Activated effector memory CD4-positive, alpha-beta T cell treated with anti-CD3 and anti-CD28 coated beads, Interleukin-2, amount 50 U/mL, for 16 hours (primary cell): ENCODE results near the gene CCDC142.

Experiments
- DNase-seq: peaks from one replicate; pipeline ENCODE4 v3.0.0-alpha.2; 2020

CCDC142 gene

DNA sequence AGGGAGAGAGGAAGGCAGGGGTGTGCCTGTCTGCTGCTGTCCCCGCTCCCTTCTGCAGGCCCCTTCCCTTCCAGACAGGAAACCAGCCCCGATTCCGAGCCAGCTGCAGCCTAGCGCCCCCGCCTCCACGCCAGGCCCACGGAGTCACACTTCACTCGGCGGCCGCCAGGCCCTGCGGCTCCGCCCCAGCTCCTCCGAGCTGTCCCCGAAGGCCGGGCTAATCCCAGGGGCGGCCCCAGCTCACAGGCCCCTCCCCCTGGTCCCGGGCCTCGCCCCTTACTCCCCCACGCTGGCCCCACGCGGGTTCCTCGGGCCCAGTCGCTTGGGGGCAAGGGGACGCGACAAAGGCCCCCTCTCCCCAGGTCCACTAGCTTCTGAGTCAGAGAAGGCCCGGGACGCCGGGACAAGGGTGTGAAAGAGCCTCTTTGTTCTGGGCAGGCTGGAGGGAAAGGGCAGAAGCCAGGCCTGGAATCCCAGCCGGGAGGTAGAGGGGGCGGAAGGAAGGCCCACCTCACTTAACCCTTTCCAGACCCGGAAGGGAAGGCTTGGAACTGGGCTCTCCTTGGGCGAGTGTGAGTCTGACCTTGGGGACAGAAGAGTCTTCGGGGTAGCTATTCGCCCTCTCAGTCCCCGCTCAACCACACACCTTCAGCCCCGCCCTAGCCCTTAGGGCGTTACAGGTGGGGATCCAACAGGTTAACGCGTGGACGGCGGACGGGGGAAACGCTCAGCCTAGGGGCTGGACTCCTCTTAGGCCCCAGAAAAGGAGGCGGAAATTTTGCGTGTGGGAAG lies 42.2 kb downstream of the CCDC142 start:
- DNase-seq: peak; percentile 77

DNA sequence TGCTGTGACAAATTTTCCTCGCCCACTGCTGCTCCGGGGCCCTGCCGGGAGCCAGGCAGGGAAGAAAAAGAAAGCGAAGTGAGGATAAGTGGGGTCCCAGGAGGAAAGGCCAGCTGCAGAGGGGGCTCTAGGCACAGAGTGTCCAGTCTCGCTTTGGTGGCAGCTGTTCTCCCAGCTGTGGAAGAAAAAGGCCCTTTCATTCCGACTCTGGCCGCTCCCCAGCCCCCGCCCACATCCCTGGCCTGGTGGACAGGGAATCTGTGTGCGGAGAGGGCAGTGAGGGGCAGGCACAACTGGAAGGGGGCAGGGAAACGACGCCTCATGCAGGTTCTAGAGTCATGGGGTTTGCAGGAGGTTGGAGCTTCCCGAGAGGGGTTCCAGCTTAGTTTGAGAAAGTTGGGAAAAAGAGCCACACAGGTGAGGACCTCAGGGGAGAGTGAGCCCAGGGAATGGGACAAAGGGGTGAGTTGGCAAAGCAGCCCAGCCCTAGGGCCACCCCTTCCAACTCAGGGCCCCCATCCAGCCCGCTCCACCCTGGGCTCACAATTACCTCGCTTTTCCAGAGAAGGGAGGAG lies 42.9 kb downstream of the CCDC142 start:
- DNase-seq: no peak

DNA sequence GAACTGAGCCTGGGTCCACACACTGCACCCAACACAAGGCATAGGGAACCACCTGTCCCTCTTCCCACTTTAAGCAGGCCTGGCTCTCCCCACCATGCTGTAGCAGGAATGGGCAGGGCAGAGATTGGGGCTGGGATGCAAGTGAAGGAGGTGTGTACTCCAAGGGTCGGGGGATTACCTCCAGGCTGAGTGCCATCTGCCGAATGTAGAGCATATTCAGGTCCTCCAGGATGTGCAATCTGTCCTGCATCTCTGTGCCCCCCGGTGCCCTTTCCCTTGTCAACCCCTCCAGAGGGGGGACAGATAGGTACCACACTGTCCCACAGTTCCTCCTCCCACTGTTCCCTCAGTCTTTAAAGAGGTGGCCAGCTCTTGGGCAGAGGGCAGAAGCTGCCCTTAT lies 43.4 kb downstream of the CCDC142 start:
- DNase-seq: no peak

DNA sequence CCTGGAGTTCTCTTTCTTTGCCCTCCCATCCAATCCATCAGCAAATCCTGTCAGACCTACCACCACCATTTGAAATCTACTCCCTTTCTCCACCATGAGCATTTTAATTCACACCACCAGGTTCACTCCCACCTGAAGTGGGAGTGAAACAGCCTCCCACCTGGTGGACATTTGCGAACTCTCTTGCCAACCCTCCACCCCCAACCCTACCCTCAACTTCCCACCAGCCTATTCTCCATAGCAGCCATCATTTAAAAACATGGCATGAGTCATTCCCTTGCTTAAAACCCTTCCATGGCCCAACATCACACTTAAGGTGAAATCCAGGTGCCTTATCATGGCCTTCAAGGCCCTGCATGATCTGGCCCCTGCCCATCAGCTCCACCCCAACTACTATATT lies 44.5 kb downstream of the CCDC142 start:
- DNase-seq: no peak

DNA sequence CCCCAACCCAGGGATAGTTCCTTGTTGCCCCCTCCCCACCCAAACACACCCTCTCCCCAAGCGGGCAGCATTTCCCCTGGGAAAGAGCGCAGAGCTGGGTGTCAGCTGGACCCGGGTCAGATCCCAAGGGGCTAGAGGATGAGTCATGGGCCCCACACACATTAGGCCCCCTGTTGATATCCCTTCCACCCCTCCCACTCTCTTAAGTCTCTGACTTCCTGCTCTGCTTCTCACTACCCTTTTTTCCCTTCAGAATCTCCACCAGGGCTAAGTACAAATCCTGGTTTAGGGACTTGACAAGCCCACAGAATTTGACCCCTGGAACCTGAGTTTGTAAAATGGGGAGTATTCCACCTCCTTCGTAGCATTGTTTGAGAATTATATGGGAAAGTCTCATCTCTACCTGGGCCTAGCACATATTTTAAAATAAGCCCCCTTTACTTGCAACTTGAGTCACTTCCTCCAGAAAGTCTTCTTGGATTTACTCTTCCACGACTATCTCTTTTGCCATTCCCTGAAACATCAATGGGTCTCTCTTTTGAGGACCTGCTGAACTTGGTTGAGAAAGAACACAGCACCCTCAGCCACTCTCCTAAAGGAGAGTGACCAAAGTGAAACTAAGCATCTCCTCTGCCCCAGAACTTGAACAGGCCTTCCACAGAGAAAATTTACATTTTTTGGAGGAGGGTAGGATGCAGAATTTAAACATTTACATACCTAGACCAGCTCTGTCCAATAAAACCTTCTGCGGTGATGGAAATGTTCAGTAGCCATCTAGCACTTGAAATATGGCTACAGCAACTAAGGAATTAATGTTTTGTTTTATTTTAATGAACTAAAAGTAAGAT lies 45.7 kb downstream of the CCDC142 start:
- no peak for DNase-seq

DNA sequence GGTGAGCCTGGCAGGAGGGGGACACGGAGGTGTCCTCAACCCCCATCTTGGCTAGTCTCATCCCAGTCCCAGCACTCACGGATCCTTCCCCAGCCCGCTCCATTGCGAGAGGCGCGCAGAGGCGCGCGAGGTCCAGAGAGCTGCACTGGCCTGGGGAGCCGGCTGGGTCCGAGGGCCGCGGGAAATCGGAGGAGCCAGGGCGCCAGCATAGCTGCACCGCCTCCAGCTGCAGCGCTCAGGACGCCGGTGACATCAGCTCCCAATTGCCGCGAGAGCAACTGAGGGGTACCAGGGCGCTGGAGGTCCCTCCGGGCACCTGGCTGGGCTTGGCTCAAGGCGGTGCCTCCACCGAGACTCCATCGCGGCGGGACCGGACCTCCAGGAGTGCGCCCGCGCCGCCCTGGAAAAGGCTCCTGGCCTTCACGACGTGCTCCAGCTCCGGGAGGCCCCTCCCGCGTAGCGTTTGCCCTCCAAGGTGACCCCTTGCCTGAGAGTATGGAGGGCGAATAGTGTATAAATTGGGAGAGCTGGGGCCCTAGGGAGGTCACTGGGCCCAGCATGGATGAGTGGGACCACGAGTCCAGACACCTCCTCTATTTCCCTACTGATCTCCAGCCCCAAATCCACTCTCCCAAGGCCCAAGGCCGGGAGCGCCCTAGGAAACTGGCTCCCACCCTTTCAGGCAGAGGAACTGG lies 46.5 kb downstream of the CCDC142 start:
- no peak for DNase-seq

DNA sequence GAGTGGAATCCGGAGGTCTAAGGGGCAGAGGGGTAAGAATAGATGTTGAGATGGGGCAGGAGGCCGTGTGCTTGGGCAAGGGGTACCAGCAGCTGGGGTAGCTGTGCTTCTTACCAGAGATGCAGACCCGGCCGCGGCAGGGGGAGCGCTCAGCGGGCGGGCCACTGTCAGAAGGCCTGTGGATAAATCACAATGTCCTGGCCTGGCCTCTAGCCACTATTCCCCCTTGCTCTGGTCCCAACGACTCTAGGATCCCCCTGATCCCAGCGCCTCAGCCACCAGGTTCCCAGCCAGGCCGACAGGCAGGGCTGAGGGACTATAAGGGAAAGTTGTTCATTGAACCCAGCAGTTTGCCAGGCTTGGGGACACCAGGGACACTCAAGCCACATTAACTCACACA lies 52.3 kb downstream of the CCDC142 start:
- no peak for DNase-seq

DNA sequence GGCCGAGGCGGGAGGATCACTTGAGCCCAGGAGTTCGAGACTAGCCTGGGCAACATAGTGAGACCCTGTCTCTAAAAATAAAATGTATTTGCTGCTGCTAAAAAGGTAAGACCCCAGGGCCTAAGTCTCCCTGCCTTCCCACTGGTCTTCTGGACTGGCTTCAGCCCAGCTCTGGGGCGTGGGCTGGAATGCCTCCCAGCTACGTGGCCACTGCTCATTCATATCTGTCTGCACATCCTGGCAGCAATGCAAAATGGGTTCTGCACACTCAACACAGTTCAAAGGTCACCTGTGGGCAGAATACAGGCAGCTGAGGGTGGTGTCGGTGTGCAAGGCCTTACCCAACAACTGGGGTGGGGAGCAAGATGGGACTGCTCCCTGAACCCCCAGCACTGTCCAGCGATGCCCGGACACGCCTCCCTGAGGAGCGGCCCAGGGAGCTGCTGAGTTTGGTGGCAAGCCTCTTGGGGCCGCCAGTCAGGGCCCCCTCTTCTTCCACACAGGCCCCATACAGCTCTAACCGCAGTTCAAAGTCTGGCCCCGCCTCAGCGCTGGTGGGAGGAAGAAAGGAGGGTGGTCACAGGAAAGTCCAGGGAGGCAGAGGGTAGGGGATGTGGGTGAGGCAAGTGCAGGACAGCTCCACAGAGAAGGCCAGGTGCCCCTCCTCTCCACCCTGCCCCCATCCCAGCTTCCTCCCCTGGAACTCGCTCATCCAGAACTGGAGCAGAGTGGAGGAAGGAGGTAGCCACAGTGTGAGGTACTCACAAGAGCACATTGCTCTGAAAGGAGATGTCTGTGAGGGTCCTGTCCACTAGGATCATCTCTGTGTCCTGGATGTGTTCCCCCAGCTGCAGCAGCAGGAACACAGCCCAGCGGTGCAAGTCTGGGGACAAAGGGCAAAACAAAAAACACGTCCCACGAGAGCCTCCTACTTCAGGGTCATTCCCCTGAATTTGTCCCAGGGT lies 53.0 kb downstream of the CCDC142 start:
- no peak for DNase-seq

DNA sequence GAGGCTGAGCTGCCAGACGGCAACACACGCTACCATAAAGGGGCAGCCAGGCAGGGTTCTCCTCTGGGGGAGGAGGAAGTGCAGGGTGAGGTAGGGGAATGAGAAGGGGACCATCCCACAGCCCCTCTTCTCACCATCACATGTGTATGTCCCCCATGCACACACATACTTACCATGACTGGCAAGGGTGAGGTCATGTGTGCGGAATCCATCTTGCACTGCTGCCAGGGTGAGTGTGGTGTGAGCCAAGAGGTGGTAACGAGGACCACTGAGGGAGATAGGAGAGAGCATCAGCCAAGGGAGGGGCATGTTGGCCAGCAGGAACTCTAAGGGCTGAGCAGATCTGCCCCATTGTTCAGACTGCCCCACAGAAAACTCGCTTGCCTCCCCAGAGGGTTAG lies 54.1 kb downstream of the CCDC142 start:
- no peak for DNase-seq

DNA sequence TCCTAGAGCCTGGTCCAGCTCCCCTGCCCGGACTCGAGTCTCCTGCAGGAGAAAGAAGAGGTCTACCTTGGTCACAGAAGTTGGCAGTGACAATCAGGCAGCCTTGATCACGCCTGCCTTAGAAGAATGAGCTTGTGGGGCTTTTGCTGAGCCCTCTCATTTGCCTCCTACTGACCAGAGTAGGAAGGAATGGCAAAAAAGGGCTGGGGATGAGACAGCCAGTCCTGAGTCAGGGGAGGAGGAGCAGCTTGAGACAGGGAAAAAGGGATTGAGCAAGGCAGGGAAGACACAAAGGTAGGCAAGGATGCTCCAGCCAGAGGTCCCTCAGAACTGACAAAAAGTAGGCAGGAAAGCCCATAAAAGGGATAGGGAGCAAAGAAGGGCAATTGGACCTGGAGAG lies 55.2 kb downstream of the CCDC142 start:
- DNase-seq: no peak

DNA sequence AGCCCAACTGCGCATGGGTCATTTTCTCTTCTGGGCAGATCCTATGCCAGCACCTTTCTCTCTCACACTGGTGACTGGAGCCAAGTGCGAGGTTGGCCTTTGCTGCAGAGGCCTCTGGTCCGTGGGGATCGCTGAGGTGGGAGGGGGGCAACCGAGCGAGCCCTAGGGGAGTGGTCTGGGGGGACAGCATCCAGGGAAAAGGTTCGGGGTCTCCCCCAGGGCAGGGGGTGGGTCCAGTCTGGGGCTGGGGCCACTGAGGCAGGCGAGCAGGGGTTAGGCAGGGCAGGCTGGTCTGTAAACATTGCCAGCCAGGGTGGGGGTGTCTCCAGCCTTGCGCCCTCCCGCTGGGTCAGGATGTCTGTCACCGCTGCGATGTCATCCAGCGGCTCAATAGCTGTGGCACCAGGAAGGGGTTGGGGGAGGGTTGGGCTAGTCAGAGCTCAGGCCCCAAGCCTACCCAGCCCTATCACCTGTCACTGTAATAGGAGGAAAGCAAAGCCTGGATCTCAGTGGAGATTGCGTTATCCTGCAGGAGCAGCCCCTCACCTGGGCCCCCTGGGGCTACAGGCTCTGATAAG lies 56.5 kb downstream of the CCDC142 start:
- no peak for DNase-seq

DNA sequence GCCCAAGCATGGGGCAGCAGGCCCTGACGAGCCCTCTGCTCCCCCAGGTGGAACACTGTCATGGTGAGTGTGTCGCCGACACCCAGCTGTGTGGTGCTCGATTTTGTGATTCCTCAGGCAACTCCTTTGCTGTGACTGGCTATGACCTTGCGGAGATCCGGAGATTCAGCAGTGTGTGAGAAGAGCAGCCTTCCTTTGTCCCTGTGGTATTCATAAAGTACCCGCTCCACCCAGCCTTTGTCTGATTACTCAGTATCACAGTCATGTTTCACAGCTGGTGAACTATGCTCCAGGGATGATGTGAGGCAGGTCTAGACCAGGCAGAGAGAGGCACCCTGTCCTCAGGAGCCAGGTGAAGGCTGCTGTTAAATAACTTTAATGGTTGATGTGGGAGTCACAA lies 57.3 kb downstream of the CCDC142 start:
- no peak for DNase-seq

DNA sequence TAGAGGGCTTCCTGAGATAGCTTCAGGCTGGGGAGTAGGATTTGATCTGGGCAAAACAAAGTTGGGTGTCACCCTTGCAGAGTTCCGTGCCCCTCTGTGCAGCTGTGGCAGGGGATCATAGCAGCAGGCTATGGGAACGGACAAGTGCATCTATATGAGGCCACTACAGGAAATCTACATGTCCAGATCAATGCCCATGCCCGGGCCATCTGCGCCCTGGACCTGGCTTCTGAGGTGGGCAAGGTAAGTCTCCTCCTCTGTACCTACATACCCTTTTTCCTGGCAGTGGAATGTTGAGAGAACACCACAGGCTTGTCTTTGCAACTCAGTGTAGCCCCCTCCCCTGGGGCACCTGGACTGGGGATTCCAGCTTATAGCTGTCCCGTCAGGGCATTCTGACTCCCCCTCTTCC lies 57.8 kb downstream of the CCDC142 start:
- no peak for DNase-seq

DNA sequence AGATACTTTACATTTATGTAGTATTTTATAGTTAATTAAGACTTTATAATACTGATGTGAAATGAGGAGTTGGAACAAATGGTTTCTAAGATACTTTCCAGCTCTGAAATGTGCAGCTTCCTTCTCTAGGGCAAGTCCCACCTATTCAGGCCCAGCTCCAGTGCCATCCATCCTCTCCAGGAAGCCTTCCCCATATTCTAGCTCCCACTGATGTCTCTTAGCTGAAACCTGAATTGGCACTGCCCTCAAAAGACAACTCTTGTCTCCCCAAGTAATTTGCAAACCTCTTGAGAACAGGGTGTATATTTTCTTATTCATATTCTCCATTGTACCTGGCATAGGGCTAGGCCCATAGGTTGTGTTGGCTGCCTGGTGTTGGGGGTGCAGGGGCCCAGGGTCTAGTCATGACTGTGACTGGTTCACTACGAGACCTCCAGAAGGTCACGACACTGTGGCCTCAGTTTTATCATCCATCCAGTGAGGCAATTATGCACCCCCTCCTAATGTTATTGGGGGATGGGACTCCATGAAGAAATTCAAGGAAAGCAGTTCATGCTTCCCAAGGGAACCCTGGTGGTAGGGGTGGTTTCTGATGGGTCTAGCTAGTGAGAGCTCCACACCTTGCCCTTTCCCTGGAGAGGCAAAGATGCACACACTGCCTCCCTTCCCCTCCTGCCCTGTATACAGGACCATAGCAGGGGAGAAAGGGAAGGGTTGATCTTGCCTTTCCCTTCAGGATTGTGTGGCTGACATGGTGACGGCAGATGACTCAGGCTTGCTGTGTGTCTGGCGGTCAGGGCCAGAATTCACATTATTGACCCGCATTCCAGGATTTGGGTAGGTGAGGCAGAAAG lies 58.4 kb downstream of the CCDC142 start:
- DNase-seq: no peak
